Activated CD4-positive, alpha-beta memory T cell treated with anti-CD3 and anti-CD28 coated beads for 36 hours (primary cell): ENCODE measurements around the gene LRP2. TPM values are rescaled to one million over a fixed set of nuclear protein-coding genes. Genes with fewer than 3 reads are reported as not detected.
"Not testable (repeated sequence)": the region's sequence is repeated elsewhere in the genome, so short reads cannot be mapped to it uniquely, and the experiment has no call there.

Experiments
- CTCF ChIA-PET: fragments of 350-600 bp; sonication (Branson Sonifier 250); formaldehyde crosslinking; loops from one replicate; lab custom pipeline; 2021; ENCODE audit warnings: antibody characterized with exemption, inconsistent platforms; lab: Charles Lee
- POLR2A ChIA-PET: fragments of 350-600 bp; sonication (Branson Sonifier 250); formaldehyde crosslinking; loops from one replicate; lab custom pipeline; 2021; ENCODE audit warnings: antibody characterized with exemption; lab: Charles Lee
- DNase-seq: peaks from one replicate; pipeline ENCODE4 v3.0.0-alpha.2; 2020
- H3K27ac Mint-ChIP-seq: one replicate; pipeline ENCODE4 v1.8.0; 2021; ENCODE audit warnings: mixed read lengths
- H3K27me3 Mint-ChIP-seq: one replicate; pipeline ENCODE4 v1.8.0; 2021; ENCODE audit warnings: mixed read lengths
- H3K36me3 Mint-ChIP-seq: one replicate; pipeline ENCODE4 v1.8.0; 2021; ENCODE audit warnings: mixed read lengths
- H3K4me1 Mint-ChIP-seq: one replicate; pipeline ENCODE4 v1.8.0; 2021; ENCODE audit warnings: low read depth, mixed read lengths
- H3K4me3 Mint-ChIP-seq: one replicate; pipeline ENCODE4 v1.8.0; 2021; ENCODE audit warnings: mild to moderate bottlenecking, mixed read lengths
- H3K9me3 Mint-ChIP-seq: one replicate; pipeline ENCODE4 v1.8.0; 2021; ENCODE audit warnings: mixed read lengths
- intact Hi-C: fragments of 100-400 bp; cut with micrococcal nuclease; formaldehyde crosslinking; loops from one replicate; pipeline ENCODE4 v1.15.1; 2023
- total RNA-seq, 2 experiments: library from RNA; stranded (reverse); gene quantifications; one replicate each; pipeline ENCODE4 v1.2.3, GENCODE V29; 2021

The LRP2 gene
- total RNA-seq, 2 experiments from 2014 or later = 0.27 to 0.52 TPM

DNA sequence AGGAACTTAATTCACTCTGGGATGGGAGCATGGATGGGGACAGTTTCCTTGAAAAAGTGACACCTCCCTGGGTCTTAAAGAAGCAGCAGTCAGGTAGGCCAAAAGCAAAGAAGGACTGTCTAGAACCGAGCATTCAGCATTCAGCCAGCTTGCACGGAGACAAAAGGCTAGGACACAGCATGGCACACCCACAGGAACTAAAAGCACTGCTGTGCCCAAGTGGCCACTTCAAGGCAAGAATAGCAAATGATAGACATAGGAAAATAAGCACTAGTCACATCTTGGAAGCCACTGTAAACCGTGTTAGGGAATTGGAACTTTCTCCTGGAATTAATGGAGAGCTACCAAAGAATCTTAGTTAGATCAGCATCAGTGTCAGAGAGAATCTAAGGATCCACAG is 47.0 kb downstream of the LRP2 start:
- Mint-ChIP-seq H3K27ac (no peak overlapping the region), H3K27me3 (peaks cover 30% of the 10 kb centered on the region), H3K4me1 (no peaks in the 10 kb centered on the region), H3K36me3 (no peaks in the 10 kb centered on the region), H3K4me3 (no peak overlapping the region), H3K9me3 (no peaks in the 10 kb centered on the region)
- intact Hi-C loops = no loop called here
- POLR2A ChIA-PET = no interaction called here
- CTCF ChIA-PET = no interaction called here
- DNase-seq = no peak

DNA sequence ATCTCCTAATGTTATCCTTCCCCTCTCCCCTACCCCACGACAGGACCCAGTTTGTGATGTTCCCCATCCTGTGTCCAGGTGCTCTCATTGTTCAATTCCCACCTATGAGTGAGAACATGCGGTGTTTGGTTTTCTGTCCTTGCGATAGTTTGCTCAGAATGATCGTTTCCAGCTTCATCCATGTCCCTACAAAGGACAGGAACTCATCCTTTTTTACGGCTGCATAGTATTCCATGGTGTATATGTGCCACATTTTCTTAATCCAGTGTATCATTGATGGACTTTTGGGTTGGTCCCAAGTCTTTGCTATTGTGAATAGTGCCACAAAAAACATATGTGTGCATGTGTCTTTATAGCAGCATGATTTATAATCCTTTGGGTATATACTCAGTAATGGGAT is 54.0 kb downstream of the LRP2 start:
- H3K9me3 Mint-ChIP-seq, H3K27ac Mint-ChIP-seq, POLR2A ChIA-PET, CTCF ChIA-PET, H3K36me3 Mint-ChIP-seq, intact Hi-C loops, H3K4me3 Mint-ChIP-seq, H3K4me1 Mint-ChIP-seq, DNase-seq: not testable (repeated sequence)
- peaks cover 12% of the 10 kb centered on the region for H3K27me3 Mint-ChIP-seq

DNA sequence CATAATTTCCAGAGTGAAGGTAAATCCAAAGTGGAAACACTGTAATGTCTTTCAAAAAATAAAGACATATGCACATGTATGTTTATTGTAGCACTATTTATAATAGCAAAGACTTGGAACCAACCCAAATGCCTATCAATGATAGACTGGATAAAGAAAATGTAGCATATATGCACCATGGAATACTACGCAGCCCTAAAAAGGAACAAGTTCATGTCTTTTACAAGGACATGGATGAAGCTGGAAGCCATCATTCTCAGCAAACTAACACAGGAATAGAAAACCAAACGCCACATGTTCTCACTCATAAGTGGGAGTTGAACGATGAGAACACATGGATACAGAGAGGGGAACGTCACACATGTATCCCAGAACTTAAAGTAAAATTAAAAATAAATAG is 57.6 kb downstream of the LRP2 start:
- H3K4me1 Mint-ChIP-seq, intact Hi-C loops, H3K9me3 Mint-ChIP-seq, H3K27ac Mint-ChIP-seq, H3K4me3 Mint-ChIP-seq, DNase-seq, CTCF ChIA-PET, H3K36me3 Mint-ChIP-seq, H3K27me3 Mint-ChIP-seq, POLR2A ChIA-PET: not testable (repeated sequence)

DNA sequence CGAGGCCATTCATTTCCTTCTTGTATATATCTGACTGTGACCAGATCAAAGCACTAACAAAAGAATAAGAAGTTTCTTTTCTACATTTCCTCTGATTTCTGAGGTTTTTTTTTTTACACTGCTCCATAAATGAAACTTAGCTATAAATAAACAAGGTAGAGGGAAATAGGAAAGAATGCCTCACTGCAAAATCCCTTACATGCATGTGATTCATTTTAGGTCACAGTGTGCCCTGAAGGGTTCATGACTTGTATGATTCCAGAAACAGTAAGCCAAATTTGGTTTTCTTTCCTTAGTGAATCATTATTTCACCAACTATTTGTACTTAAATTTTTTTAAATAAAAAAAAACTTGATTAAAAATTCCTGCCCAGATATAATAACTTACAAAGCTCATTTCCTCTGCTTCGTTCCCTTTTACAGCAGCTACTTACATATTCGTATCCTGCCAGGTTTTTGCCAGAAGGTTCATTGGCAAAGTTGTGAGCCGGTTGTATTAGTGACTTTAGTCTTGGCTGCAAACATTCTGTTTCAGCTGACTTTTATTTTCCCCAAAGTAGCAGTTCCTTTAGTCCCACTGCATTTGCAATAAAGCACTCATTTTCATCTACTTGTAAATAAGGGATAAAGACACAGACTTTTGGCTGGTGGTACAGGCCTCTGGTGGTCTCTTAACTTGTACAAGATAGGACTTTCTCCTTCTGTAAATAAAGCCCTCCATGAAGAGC is 58.6 kb downstream of the LRP2 start:
- DNase-seq = no peak
- H3K27ac Mint-ChIP-seq = no peak overlapping the region
- H3K9me3 Mint-ChIP-seq = peaks cover 3% of the 10 kb centered on the region
- H3K4me1 Mint-ChIP-seq = no peaks in the 10 kb centered on the region
- H3K4me3 Mint-ChIP-seq = no peak overlapping the region
- H3K27me3 Mint-ChIP-seq = peaks cover 4% of the 10 kb centered on the region
- CTCF ChIA-PET = no interaction called here
- no peaks in the 10 kb centered on the region for H3K36me3 Mint-ChIP-seq
- POLR2A ChIA-PET = no interaction called here
- intact Hi-C loops = no loop called here

DNA sequence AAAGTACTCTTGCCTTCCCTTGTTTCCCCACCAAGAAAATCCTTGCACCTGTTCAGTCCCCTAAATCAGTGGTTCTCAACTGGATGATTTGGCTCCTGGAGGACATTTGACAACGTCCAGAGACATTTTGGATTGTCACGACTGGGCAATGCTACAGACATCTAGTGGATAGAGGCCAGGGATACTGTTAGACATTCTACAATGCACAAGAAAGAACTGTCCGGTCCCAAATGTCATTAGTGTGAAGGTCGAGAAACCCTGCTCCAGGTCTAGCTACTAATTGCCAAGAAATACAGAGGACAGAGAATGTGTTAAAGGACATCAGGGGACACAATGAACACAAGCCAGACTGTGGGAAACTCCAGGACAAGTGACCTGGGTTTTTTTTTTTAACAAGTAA is 60.0 kb downstream of the LRP2 start:
- CTCF ChIA-PET = interaction anchor here (0.8 kb wide), 1 partner anchor 163 kb away, joined by 3 read pairs; no protein-coding TSS in a partner anchor
- Mint-ChIP-seq H3K27ac (no peak overlapping the region), H3K4me3 (no peak overlapping the region), H3K36me3 (no peaks in the 10 kb centered on the region), H3K9me3 (no peaks in the 10 kb centered on the region), H3K27me3 (peaks cover 7% of the 10 kb centered on the region), H3K4me1 (no peaks in the 10 kb centered on the region)
- intact Hi-C loops = no loop called here
- DNase-seq = no peak
- POLR2A ChIA-PET = no interaction called here

DNA sequence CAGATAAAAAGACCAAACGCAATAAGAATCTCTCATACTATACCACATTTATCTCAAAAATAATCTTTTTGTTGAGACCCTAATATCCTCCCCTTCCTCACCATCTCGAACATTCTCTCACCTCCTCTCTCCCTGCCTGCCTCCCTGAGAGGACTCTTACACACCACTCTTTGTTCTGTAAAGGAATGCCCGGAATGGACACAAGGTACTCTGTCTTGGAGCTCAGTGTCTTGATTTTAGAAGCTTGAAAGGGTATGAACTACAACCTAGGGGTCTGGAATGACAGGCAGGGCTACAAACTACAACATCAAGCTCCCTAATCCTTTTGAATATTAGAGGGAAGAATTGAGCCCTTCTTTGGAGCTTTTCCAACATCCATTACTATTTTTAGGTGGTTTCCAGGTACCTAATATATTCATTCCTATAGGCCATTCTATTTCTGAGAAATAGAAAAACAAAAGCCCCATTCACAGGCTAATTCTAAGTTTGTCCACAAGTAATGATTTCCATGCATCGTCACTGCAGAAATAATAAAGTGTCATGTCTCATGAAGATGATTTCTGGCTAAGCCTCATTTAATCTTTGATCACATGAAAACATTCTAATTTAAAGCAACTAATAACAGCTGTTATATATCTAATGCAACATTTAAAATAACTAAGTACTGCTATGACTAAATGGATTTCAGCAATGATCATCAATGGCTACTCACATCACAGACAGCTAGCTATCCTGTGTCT is 60.6 kb downstream of the LRP2 start:
- H3K27me3 Mint-ChIP-seq = peaks cover 9% of the 10 kb centered on the region
- no peak overlapping the region for H3K27ac Mint-ChIP-seq
- no peaks in the 10 kb centered on the region for H3K4me1 Mint-ChIP-seq
- H3K9me3 Mint-ChIP-seq = no peaks in the 10 kb centered on the region
- intact Hi-C loops = no loop called here
- ChIA-PET CTCF (no interaction called here), POLR2A (no interaction called here)
- no peak for DNase-seq
- no peaks in the 10 kb centered on the region for H3K36me3 Mint-ChIP-seq
- no peak overlapping the region for H3K4me3 Mint-ChIP-seq

DNA sequence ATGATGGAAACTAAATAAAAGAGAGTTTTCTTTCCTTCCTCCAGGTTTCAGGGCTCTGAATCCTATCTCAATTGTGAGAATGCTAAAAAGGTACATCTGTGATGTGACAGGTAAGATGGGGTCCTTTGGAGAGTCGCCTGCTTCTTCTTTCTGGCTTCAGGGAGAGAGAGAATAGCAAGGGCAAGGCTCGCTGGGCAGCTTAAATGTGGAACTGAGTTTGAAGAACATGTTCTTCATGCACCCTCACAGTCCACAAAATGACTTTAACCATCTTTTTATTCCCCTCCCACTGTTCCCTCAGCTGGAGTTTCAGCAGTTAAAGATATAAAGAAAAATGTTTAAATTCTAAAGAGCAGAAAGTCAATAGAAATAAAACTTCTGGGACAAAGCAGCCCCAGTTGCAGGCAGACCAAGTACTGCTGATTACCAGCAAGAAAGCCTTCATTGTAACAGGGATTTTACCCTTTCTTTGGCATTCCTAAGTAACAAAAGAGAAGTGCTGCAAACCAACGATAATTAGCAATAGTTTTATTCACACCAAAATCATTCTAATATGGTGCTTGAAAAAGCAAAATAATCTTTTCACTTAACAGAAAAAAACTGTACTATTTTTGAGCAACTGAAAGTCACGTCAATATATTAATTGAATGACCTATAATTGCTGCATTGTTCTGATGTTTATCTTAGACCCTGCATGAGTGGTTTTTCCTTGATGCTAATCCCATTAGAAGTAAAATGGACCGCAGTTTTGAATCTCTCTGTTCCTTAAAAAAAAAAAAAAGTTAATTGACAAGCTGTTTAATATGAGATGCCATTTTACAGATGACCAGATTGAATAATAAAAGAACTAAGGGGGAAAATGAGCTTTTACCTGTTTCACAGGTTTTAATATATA is 61.5 kb downstream of the LRP2 start:
- POLR2A ChIA-PET = no interaction called here
- H3K27ac Mint-ChIP-seq = no peak overlapping the region
- no peaks in the 10 kb centered on the region for H3K9me3 Mint-ChIP-seq
- DNase-seq = no peak
- no peak overlapping the region for H3K4me3 Mint-ChIP-seq
- H3K27me3 Mint-ChIP-seq = peaks cover 9% of the 10 kb centered on the region
- intact Hi-C loops = no loop called here
- H3K36me3 Mint-ChIP-seq = no peaks in the 10 kb centered on the region
- no peaks in the 10 kb centered on the region for H3K4me1 Mint-ChIP-seq
- CTCF ChIA-PET = no interaction called here

DNA sequence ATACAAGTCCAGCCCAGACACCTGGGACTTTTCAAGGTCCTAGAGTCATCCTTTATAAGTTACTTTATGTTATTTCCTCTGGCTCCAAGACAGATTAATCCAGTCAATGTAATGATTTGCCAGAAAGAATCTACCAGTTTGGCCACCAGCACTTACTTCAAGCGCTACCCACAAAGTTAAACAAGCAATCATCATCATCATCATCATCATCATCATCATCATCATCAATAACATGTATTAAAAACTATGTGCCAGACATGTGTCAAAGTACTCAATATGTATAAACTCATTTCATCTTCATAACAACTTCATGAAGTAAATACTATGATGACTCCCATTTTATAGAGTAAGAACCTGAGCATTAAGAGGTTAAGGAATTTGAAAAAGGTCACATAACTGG is 64.3 kb downstream of the LRP2 start:
- POLR2A ChIA-PET = no interaction called here
- H3K27me3 Mint-ChIP-seq = peaks cover 7% of the 10 kb centered on the region

DNA sequence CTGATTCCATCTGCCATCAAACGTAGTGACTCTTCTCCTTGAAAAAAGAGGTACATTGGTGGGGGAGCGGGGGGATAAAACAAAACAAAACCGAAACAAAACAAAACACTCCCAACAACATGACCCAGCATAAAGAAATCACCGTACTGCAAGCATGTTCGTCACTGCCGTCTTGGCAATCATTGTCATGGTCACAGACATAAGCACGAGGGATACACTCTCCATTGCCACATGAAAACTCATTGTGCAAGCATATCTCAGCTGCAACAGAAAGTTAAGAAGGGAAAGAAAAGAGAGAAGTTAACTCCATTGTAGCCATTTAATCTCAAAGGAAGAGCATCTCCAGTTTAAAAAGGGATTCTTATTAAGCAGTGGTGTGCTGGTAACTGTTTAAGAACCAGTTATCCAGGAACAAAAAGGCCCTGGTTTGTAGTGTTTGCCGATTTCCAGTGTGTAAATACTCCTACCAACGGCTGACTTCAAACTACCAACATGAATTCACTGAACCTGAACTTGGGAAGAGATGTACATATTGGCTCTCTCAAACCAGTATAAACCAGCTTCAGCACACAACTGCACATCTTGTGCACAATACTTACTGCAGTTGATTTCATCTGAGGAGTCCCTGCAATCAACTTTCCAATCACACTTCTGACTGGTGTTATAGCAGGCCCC is 68.2 kb downstream of the LRP2 start:
- intact Hi-C loops = no loop called here
- Mint-ChIP-seq H3K36me3 (no peaks in the 10 kb centered on the region), H3K9me3 (no peaks in the 10 kb centered on the region), H3K4me1 (no peaks in the 10 kb centered on the region), H3K27me3 (peaks cover 6% of the 10 kb centered on the region), H3K27ac (no peak overlapping the region), H3K4me3 (no peak overlapping the region)
- ChIA-PET POLR2A (no interaction called here), CTCF (no interaction called here)
- no peak for DNase-seq

More for the DNA sequence above, 64.3 kb downstream of the LRP2 start:
- Mint-ChIP-seq H3K4me1 (no peaks in the 10 kb centered on the region), H3K4me3 (no peak overlapping the region), H3K9me3 (no peaks in the 10 kb centered on the region), H3K27ac (no peak overlapping the region), H3K36me3 (no peaks in the 10 kb centered on the region)
- no peak for DNase-seq
- CTCF ChIA-PET = no interaction called here
- intact Hi-C loops = no loop called here

DNA sequence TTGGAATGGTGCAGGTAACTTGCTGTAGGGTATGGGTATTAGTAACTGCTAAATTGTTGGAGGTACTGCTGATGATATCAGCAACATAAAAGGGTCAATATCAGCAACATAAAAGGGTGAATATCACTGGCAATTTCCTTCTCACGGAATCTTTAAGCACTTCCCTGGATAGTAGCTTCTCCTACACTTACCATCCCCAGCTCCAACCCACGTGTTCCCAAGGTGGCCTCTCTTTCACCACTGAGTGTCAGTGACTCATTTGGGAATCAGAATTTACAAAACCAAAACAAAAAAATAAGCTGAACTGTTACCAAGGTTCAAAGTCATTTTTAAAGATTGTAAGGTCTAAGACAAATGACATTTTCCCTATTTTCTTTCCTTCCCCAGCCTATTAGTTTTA is 70.8 kb downstream of the LRP2 start:
- H3K4me1 Mint-ChIP-seq = no peaks in the 10 kb centered on the region
- CTCF ChIA-PET = no interaction called here
- peaks cover 2% of the 10 kb centered on the region for H3K27me3 Mint-ChIP-seq
- no peak overlapping the region for H3K27ac Mint-ChIP-seq
- no peak for DNase-seq
- no peak overlapping the region for H3K4me3 Mint-ChIP-seq
- H3K9me3 Mint-ChIP-seq = no peaks in the 10 kb centered on the region
- no peaks in the 10 kb centered on the region for H3K36me3 Mint-ChIP-seq
- intact Hi-C loops = no loop called here
- POLR2A ChIA-PET = no interaction called here

DNA sequence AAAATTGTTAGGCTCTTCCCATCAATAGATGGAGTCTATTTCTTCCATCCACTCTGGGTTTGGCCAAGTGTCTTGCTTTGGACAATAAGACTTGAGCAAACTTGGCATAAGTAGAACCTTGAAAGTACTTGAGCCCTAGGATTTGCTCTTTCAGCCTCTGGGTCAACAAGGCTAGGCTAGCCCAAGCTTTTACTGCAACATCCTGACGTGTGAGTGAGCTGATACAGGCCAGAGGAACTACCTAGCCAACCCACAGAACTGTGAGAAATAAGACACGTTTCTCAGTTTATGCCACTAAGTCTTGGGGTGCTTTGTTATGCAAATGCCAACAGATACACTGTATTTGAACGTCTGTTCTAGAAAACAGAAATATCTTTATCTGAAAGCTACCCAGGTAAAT is 71.9 kb downstream of the LRP2 start:
- Mint-ChIP-seq H3K4me3 (no peak overlapping the region), H3K36me3 (no peaks in the 10 kb centered on the region), H3K9me3 (no peaks in the 10 kb centered on the region), H3K4me1 (no peaks in the 10 kb centered on the region), H3K27ac (no peak overlapping the region), H3K27me3 (peaks cover 3% of the 10 kb centered on the region)
- CTCF ChIA-PET = no interaction called here
- POLR2A ChIA-PET = no interaction called here
- no peak for DNase-seq
- intact Hi-C loops = no loop called here

DNA sequence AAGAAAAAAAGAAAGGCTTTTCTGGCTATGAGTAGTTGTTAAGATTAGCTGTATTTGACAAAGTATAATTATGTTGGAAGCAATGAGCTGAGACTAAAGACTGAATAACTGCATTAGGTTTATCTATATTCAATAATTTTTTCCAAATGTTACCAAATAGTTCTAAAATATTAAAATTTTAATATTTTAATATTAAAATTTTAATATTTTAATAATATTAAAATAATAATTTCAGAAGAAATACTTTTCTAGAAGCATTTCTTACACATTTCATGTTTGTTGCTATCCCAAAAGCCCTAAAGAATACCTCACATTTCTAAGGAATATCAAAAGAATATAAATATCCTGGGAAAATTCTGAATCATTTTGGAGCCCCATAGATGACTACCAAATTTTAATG is 74.7 kb downstream of the LRP2 start:
- CTCF ChIA-PET = no interaction called here
- no peaks in the 10 kb centered on the region for H3K9me3 Mint-ChIP-seq
- POLR2A ChIA-PET = no interaction called here
- H3K36me3 Mint-ChIP-seq = no peaks in the 10 kb centered on the region
- intact Hi-C loops = no loop called here
- no peak for DNase-seq
- peaks cover 7% of the 10 kb centered on the region for H3K27me3 Mint-ChIP-seq
- no peaks in the 10 kb centered on the region for H3K4me1 Mint-ChIP-seq
- no peak overlapping the region for H3K27ac Mint-ChIP-seq
- H3K4me3 Mint-ChIP-seq = no peak overlapping the region
